T-helper 9 cell (primary cell): ENCODE measurements around the gene PPP1R2C.

Experiments used
- DNase-seq: peaks from one replicate; pipeline ENCODE4 v3.0.0-alpha.2; 2020

PPP1R2C gene

GRCh38 chrX:42748067-42748850 is 29.7 kb downstream of the PPP1R2C start:
- no peak for DNase-seq

GRCh38 chrX:42746606-42747005 is 31.4 kb downstream of the PPP1R2C start:
- no peak for DNase-seq

- DNase-seq: no peak
Observed at GRCh38 chrX:42740456-42740855, 37.5 kb downstream of the PPP1R2C start.

GRCh38 chrX:42739741-42740140 is 38.2 kb downstream of the PPP1R2C start:
- no peak for DNase-seq

- no peak for DNase-seq
Observed at GRCh38 chrX:42739258-42739657, 38.7 kb downstream of the PPP1R2C start.

GRCh38 chrX:42738552-42738951 is 39.4 kb downstream of the PPP1R2C start:
- DNase-seq: no peak

GRCh38 chrX:42735250-42735649 is 42.7 kb downstream of the PPP1R2C start:
- no peak for DNase-seq

- DNase-seq: no peak
Observed at GRCh38 chrX:42732506-42732905, 45.5 kb downstream of the PPP1R2C start.
